Activated CD4-positive, alpha-beta T cell treated with anti-CD3 and anti-CD28 coated beads, Interleukin-10, Interleukin-2, amounts not matched to agents 100 ng/mL and 50 ng/mL, durations not matched to agents 16 hours and 8 hours (primary cell): Measurements from ENCODE around the gene WAPL.
"Not testable (repeated sequence)": the region's sequence is repeated elsewhere in the genome, so short reads cannot be mapped to it uniquely, and the experiment has no call there.

Experiments used
- DNase-seq: peaks from one replicate; pipeline ENCODE4 v3.0.0-alpha.2; 2020

WAPL gene, protein sequence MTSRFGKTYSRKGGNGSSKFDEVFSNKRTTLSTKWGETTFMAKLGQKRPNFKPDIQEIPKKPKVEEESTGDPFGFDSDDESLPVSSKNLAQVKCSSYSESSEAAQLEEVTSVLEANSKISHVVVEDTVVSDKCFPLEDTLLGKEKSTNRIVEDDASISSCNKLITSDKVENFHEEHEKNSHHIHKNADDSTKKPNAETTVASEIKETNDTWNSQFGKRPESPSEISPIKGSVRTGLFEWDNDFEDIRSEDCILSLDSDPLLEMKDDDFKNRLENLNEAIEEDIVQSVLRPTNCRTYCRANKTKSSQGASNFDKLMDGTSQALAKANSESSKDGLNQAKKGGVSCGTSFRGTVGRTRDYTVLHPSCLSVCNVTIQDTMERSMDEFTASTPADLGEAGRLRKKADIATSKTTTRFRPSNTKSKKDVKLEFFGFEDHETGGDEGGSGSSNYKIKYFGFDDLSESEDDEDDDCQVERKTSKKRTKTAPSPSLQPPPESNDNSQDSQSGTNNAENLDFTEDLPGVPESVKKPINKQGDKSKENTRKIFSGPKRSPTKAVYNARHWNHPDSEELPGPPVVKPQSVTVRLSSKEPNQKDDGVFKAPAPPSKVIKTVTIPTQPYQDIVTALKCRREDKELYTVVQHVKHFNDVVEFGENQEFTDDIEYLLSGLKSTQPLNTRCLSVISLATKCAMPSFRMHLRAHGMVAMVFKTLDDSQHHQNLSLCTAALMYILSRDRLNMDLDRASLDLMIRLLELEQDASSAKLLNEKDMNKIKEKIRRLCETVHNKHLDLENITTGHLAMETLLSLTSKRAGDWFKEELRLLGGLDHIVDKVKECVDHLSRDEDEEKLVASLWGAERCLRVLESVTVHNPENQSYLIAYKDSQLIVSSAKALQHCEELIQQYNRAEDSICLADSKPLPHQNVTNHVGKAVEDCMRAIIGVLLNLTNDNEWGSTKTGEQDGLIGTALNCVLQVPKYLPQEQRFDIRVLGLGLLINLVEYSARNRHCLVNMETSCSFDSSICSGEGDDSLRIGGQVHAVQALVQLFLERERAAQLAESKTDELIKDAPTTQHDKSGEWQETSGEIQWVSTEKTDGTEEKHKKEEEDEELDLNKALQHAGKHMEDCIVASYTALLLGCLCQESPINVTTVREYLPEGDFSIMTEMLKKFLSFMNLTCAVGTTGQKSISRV (N-terminal part only)

DNA sequence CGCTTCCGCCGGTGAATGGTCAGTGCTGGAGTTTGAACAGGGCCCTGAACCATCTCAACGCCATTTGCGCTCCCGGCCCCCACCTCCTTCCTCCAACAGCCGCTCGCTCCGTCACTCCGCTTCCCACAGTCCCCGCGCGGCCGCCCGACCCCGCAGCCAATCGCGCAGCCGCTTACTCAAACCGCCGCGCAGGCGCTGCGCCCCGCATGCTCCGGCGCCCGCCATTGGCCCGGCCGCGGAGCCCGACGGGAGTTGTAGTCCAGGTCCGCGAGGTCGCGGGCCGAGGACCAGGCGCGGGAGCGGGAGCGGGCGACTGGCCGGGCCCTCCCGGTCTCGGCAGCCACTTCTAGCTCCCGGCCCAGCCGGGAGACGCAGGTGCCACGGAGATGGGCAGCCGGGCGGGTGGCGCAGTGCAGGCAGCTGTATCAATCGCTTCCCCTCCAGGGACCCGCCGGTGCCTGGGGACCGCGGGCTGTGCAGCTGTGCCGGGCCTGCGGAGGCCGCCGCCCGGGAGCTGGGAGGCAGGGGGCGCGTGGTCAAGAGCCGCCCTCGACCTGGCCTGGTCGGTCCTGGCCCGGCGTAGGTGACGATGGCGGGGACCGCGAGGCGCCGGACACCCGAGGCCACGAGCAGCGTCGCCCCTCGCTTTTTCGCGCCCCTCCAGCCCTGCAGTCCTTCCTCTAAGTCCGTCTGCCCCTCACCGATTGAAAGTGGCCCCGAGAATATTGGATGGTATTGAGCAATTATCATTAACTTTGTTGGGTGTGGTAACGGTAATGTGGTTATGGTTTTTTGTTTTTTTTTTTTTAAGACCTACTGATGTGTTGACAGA is at the start of gene WAPL:
Gene WAPL (minus strand): TSS at position 115 of the 832 bp plus-strand sequence. CDS start 3,723 bp downstream, outside the sequence.
- DNase-seq = peak; percentile 96

DNA sequence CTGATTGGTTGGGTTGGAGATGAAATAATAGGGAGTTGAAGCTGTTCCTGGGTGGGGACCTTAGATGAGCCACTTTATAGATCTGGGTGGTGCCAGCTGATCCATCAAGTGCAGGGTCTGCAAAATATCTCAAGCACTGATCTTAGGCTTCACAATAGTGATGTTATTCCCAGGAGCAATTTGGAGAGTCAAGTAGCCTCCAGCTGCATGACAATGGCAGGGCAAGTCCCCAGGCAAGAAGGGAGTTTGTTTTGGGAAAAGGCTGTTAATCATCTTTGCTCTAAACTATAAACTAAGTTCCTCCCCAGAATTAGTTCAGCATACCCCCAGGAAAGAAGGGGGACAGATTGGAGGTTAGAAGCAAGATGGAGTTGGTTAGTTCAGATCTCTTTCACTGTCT is 47.7 kb upstream of the WAPL start:
- DNase-seq = no peak

DNA sequence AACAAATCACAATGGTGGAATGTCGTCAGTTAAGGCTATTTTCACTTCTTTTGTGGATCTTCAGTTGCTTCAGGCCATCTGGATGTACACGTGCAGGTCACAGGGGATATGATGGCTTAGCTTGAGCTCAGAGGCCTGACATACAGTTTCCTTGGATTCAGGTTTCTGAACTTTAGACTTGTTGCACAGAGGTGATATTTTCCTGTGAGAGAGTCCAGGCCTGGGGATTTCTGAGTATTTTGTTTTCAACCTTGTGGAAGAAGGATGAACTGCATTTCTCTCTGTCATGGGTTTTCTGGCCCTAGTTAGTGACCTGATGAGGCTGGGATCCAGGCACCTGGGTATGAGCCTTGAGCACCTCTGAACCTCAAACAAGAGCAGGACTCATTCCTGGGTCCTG is 44.9 kb upstream of the WAPL start:
- DNase-seq = not testable (repeated sequence)

DNA sequence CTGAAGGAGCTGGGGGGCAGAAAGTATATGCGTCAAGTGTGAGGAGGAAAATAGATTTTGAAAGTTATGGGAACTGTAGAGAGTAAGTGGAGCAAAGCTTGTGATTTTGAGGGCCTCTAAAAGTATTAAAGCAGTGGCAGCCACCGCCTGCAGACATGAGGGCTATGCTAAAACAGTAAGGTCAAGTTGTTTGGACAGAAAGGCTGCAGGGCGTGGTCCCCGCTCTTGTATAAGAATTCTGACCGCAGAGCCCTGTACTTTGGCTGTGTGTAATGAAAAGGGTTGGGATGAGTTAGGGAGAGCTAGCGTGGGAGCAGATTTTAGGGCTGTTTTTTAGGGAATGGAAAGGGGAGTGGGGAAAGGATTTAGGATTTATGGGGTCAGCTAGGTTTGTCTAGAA is 41.7 kb upstream of the WAPL start:
- not testable (repeated sequence) for DNase-seq

DNA sequence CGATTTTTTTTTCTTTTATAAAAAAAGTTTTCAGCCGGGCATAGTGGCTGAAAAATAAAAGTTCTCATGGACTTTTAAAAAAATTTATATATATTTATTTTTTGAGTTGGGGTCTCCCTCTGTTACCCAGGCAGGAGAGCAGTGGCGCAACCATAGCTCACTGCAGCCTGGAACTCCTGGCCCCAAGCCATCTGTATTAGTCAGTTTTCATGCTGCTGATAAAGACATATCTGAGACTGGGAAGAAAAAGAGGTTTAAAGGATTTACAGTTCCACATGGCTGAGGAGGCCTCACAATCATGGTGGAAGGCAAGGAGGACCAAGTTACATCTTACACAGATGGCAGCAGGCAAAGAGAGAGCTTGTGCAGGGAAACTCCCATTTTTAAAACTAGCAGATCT is 37.1 kb upstream of the WAPL start:
- DNase-seq = not testable (repeated sequence)

DNA sequence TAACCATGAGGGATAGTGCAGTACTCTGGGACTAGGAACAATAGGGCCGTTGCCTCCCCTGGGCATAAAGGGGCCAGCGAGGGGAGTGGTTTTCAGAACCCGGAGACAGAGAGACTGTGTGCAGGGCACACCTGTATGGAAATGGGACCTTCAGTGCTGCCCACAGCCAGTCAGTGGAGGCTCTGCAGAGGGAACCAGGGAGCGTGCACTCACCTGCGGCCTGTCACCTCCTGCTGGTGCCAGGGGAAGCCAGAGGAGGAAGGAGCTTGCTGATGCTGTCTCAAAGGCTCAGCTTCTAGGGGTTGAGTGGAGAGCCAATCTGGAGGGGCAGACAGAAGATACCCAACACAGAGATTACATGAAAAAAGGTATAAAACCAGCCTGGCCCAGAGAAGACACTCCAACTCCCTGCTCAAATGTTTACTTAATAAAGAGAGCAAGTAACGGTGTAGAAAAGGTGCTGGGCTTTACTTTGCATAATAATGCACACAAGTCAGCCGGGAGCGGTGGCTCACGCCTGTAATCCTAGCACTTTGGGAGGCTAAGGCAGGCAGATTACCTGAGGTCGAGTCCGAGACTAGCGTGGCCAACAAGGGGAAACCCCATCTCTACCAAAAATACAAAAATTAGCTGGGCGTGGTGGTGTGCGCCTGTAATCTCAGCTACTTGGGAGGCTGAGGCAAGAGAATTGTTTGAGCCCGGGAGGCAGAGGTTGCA is 35.5 kb upstream of the WAPL start:
- no peak for DNase-seq

DNA sequence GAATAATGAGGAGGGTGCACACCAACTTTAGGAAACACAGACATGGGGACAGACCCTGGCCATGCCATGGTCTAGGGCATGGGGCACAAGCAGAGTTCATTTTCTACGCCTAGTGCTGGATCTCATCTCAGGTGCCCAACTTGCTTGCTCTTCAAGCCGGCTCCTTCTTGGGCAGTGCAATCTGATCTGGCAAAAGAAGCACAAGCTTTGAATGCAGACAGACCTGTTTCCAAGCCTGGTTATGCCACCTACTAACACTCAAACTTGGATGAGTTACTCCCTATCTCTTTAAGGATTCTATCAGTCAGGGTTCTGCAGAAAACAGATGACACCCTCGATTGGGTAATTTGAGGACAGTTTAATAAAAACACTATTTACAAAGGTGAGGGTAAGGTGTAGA is 34.9 kb upstream of the WAPL start:
- DNase-seq = no peak

DNA sequence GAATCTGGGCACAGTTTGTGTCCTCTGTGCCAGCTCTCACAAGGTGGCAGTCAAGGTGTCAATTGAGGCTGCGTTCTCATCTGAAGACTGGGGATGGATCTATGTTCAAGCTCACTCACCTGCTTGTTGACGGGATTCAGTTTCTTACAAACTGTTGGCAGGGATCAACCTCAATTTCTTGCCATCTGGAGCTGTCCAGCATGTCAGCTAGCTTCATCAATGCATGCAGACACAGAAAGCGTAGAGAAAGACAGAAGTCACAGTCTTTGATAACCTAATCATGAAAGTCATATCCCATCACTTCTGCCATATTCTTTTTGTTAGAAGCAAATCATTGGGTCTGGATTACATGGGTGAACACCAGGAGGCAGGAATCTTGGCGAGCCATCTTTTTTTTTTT is 32.0 kb upstream of the WAPL start:
- DNase-seq = no peak

DNA sequence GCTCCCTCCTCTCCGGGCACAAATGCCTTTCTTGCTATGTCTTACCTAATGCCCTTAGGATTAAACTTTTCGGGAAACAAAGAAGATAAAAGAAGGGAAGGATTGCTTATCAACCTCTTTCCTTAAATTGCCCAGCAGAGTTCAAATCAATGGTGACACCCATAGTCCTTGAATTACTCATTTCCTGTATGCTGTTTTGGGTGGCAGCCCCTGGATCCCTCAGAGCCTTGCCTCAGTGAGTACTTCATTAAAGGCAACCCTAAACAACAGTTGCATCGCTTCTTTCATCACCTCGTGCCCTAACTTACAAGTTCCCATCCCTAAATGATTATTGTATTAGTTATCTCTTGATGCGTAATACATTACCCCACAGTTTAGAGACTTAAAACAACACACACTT is 31.6 kb upstream of the WAPL start:
- peak; percentile 21 for DNase-seq

DNA sequence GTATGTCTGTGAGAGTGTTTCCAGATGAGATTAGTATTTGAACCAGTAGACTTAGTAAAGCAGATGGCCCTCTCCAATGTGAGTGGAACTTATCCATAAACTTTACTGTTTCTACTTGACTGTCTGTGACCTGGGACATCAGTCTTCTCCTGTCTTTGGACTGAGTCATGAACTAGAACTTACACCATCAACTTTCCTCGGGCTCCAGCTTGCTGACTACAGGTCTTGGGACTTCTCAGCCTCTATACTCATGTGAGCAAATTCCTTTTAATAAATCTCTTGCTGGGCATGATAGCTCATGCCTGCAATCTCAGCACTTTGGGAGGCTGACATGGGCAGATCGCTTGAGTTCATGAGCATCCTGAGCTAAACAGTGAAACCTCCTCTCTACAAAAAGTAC is 25.7 kb upstream of the WAPL start:
- DNase-seq = no peak

DNA sequence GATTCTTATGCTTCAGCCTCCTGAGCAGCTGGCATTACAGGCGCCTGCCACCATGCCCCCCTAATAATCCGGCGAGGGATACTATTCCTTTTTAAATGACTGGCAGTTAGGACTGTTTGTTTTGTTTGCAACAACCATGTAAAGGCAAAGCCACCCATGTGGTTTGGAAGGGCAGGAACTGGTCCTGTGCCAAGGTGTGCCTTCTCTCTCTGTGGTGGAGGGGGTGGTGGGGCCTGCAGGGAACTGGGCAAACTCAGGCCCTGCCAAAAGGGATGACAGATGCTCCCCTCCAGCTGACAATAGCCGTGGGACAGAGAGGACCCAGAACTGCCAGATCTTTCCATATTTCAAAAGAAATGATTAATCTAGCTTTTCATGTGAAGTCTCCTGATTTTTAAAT is 23.5 kb upstream of the WAPL start:
- DNase-seq = no peak

DNA sequence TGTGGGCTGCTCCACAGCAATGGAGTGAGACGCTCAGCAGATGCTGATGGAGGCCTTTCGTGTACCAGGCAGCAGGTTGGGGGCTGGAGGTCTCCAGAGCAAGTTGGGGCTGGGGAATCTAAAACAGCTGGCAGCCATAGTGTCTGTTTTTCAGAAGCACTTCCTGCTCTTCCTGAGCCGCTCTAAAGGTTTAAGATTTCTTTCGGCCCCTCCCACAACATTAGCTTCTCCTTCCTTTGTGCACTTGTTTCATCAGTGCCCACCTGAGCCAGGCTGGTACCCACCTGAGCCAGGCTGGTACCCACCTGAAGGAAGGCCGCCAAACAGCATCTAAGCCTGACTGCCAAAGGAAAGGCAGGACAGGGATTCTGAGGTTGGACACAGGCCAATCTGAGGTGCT is 18.4 kb upstream of the WAPL start:
- DNase-seq = no peak

DNA sequence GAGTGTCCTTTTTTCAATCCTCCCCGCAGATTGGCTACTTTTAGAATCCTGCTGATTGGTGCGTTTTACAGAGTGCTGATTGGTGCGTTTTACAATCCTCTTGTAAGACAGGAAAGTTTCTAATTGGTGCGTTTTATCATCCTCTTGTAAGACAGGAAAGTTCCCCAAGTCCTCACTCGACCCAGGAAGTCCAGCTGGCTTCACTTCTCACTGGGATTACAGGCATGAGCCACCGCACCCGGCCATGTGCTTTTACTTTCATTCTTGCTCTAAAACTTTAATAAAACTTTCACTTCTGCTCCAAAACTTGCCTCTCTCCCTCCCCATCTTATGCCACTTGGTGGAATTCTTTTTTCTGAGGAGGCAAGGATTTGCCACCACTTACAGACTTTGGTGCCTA is 17.0 kb upstream of the WAPL start:
- no peak for DNase-seq

DNA sequence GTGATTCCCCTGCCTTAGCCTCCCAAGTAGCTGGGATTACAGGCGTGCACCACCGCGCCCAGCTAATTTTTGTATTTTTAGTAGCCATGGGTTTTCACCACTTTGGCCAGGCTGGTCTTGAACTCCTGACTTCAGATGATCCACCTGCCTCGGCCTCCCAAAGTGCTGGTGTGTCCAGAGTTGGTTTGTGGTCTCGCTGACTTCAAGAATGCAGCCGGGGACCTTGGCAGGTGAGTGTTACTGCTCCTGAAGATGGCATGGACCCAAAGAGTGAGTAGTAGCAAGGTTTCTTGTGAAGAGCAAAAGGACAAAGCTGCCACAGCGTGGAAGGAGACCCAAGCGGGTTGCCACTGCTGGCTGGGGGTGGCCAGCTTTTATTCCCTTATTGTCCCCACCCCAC is 16.4 kb upstream of the WAPL start:
- DNase-seq = not testable (repeated sequence)

DNA sequence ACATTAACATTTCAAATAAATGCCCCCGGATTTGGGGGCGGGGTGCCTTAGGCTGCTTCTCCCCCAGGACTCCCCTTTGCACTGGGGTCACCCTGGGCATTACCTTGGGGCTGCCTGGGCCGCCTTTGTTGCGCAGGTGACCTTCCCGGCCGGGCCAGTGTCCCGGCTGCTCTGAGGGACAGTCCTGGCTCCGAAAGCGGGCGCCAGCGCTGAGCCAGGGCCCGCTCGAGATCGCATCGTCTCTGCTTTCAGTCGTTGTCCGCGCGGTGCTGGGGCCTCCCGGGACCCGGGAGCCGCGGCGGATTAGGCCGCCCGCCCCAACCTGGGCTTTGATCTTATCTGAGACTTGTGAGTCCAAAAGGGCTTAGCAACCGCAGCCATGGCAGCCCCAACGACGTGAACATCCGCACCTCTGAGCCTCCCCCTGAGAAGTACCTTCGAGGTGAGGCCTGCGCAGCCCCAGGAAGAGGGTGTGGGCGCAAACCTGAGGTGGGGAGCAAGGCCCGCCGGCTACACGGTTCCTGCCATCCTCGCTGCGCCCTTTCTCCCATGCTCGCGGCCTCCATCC is 14.8 kb upstream of the WAPL start:
- peak; percentile 27 for DNase-seq

DNA sequence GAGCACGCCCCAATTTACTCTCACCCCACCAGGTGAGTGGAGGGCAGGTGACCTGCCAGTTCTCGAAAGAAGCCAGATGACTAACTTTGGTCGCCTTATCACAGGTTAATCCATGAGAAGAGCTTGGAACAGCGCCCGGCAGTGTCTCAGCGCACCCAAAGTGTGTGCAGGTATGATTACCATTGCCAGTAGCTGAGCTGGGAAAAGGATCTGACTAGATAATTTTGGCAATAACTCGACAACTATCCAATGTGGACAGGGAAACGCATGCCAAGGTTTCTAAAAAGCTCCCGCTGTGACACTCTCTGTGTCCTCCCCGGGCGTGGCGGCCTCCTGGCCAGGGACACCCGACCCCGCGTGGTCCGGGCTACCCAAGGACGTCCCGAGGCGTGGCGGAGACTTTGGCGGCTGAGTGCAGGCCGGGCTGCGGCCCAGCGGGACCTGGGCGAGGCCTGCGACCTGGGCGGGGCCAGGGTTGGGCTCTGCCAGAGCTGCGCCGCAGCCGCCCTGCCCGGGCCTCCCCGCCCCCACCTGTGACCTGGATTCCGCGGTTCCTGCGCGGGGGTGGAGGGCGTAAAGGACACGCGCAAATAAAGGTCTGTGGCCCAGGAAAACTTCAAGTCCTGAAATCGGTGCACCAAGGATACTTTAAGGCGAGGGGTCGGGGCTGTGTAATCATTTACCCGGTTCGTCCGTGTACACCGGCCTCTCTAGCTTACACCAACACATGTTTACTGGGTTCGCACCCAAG is 13.7 kb upstream of the WAPL start:
- DNase-seq = peak; percentile 14

DNA sequence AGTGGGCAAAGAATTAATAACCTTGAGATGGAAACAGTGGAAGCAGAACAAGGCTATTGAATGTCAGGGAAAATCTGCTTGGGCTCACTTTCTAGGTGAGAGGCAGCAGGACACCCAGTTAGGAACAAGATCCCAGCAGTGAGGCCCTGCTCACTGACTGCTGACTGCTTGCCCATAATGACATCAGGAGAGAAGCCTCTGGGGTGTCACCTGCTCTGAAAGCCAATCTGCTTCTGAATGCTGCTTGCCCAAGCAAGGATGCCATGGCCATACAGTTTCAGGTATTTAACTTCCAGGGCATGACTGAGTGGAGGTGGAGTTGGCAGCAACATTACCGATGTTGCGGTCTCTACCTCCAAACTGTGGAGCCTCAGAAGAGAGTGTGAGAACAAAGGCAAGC is 11.7 kb upstream of the WAPL start:
- DNase-seq = no peak

DNA sequence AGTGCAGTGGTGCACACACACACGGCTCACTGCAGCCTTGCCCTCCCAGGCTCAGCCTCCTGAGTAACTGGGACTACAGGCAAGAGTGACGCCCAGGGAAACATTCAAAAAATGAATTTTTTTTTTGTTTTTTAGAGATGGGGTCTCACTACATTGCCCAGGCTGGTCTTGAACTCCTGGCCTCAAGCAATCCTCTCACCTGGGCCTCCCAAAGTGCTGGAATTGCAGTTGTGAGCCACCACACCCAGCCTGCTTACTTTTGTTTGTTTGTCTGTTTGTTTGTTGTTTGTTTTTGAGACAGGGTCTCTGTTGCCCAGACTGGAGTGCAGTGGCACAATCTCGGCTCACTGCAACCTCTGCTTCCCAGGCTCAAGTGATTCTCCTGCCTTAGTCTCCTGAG is 7.1 kb upstream of the WAPL start:
- DNase-seq = not testable (repeated sequence)

DNA sequence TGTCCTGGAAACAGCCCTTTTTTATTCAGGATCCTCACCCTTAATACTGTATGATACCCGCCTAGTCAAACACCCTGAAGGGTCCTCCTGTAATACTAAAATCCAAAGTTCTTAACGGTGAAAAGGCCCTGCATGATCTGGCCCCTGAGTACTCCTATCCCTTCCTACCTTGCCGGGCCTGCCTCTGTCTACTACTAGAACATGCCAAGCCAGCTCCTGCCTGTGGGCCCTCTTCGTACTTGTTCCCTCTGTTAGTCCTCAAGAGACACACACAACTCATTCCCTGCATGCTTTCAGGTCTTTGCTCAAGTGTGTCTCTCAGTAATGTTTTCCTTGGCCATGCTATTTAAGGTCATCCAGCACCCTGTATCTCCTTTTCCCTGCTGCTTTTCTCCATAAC is 5.0 kb upstream of the WAPL start:
- DNase-seq = no peak

DNA sequence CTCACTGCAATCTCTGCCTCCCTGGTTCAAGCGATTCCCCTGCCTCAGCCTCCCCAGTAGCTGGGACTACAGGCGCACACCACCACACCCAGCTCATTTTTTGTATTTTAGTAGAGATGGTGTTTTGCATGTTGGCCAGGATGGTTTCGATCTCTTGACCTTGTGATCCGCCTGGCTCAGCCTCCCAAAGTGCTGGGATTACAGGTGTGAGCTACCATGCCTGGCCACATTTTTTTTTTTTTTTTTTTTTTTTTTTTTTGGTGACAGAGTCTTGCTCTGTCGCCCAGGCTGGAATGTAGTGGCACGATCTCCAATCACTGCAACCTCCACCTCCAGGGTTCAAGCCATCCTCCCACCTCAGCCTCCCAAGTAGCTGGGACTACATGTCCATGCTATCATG is 4.1 kb upstream of the WAPL start:
- not testable (repeated sequence) for DNase-seq
